ENCODE results near the gene MAML1.
"Not testable (repeated sequence)": the region's sequence is repeated elsewhere in the genome, so short reads cannot be mapped to it uniquely, and the experiment has no call there.

Gene MAML1

GRCh38 chr5:179768326-179769085, 35.9 kb downstream of the MAML1 start:
- DNase-seq: no peak

GRCh38 chr5:179769271-179769670, 36.6 kb downstream of the MAML1 start:
- DNase-seq: no peak

DNA sequence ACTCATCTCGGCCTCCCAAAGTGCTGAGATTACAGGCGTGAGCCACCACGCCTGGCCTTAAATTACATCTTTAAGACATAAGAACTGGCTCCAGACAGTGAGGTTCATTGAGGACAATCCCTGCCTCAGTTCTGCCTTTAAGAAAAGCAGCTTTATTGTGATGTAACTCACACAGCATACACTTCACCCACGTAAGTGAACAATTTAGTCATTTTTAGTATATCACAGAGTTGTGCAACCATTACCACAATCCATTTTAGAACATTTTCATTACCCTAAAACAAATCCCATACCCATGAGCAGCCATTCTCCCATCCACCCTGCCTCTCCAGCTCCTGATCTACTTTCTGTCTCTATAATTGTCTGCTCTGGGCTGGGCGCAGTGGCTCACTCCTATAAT, 37.2 kb downstream of the MAML1 start:
- DNase-seq: no peak

DNA sequence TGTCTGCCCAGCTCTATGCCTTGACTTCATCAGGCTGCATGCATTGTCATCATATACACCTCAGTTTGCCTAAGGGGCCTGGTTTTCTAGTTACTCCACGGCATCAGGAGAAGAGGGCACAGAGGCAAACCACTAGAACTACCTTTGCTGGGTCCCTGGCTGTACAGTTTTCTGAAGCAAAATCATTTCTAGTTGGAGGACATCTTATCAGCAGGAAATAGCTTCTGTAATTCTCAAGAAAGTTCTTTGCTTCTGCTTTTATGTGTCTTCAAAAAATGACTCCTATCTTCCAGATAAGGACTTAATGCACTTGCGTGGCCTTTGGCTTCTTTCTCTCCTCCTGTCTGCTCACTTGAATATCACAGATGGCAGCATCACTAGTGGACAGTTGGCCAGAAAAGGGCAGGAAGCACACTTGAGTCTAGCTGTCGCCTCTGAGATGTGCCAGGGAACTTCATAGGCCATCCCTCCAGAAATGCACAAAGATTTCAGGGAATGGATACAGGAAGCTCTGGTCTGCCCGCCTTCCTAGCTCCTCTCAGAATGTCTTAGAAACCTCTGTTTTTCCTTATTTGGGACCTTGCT, 38.8 kb downstream of the MAML1 start:
- DNase-seq: no peak

GRCh38 chr5:179772351-179772750, 39.7 kb downstream of the MAML1 start:
- DNase-seq: no peak

DNA sequence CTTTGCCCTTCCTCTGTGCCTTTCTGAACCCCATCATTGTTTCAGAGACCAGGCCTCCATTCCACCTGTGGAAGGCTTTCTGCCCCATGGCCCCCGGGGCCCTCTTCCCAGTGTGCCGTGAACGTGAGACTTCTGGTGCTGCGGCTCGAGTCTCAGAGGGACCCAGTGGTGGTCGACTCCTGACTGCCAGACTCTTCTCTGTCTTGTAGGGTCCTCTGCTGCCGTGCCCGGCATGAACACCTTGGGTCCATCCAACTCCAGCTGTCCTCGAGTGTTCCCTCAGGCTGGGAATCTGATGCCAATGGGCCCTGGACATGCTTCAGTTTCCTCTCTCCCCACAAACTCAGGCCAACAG, 41.0 kb downstream of the MAML1 start:
- no peak for DNase-seq

GRCh38 chr5:179774442-179774841, 41.8 kb downstream of the MAML1 start:
- DNase-seq: no peak

DNA sequence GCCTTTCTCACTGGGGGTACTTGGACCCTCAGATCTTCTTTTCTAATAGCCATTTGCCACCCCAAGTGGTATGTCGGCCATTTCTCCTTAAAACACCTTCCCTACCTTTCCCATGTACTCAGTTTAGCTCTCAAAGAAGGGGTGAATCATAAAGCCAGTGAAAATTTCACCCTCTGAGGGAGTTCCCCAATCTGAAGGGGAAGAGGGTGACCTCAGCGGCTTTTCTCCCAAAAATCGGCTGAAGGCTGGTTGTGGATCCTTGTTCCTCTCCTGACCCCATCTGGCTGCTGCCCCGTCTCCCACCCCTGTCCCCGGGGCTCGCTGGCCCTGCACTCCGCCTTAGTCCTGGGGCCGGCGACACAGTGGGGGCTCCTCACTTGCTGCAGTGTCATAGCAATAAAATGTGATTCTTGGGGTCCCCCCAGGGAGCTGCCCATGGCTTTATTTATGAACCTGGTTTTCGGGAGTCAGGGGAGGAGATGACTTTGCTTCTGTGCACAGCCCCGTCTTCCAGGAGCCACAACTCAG, 43.9 kb downstream of the MAML1 start:
- no peak for DNase-seq

DNA sequence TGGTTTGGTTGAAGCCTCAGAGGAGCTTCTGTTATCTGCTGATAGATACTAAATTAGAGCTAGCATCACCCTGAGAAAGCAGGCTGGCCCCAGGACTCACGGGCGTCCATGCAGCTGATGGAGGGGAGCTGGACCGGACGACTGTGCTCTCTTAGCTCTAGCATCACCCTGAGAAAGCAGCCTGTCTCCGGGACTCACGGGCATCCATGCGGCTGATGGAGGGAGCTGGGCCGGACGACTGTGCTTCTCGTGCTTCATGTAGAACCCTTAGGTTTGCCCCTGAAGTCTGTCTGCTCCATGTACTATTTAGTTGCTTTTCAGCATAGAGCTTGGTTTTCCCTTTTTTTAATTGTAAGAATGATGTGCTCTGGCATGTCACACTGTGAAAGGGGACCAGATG, 44.8 kb downstream of the MAML1 start:
- no peak for DNase-seq

DNA sequence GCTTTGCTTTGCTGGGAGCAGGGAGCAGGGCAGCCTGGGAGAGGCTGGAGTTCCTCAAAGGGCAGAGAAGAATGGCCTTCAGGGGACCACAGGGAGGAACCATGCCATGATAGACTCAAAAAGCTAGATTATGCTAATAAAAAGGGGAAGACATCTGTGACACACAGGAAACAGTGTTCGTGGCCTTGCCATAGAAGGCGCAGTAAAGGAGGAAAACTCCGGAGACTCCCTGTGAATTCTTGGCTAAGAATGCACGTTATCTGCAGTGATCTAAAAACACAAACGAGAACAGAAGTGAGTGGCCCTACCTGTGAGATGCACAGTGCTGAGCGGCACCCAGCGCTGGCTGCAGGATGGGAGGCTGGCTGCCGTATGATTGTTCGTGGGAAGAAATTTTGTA, 45.3 kb downstream of the MAML1 start:
- no peak for DNase-seq

DNA sequence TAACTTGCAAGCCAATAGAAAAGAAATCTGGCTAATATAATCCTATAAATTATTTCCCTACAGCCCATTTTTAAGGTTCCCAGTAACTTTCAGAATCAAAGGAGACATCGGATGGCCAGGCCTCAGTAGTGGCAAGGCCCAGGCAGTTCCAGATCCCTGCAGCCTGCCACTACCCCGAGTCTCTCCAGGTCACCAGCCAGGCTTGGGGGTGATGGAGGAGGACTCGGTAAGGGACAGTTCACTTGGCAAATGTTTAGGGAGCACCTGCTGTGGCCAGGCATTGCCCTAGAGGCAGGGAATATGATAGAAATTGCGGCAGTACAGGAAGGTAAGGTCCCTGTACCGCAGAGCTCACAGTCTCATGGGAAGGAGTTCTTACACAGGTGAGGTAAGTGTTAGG, 46.0 kb downstream of the MAML1 start:
- DNase-seq: no peak

DNA sequence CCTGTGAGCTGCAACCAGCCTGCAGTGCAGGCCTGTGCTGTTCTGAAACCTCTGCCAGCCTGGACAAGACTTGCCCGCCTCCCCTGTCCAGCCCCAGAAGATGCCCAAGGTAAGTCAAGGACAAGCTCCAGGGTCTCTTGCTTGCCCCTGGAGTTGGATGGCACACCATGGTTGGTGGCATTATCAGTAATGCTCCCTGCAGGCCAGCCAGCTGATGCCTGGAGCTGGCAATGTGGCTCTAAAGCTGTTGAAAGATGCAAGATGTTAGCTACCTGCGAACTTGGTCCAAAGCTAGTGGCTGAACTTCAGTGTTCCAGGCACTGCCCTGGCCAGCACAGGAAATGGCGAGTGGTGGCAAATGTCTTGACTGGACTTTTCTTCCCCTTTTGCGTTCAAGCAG, 47.2 kb downstream of the MAML1 start:
- no peak for DNase-seq

GRCh38 chr5:179780362-179780761, 47.7 kb downstream of the MAML1 start:
- no peak for DNase-seq

- no peak for DNase-seq
Observed at GRCh38 chr5:179781846-179782245, 49.2 kb downstream of the MAML1 start.

DNA sequence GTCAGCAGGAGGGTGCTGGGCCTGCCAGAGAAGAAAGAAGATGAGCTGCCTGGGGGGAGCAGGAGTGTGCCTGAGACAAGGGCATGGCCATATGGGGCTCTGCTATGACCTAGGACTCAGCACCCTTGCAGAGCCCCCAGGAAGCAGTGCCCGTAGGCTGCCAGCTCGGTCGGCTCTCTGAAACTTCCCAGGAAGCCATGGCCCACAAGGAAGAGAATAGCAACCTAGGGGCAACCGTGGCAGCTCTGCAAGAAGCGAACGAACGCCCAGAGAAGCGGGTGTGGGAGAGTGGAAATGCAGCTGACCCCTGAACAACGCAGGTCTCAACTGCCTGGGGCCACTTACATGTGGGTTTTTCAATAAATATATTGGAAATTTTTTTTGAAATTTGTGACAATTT, 50.5 kb downstream of the MAML1 start:
- DNase-seq: no peak

GRCh38 chr5:179786861-179787260, 54.2 kb downstream of the MAML1 start:
- DNase-seq: no peak

DNA sequence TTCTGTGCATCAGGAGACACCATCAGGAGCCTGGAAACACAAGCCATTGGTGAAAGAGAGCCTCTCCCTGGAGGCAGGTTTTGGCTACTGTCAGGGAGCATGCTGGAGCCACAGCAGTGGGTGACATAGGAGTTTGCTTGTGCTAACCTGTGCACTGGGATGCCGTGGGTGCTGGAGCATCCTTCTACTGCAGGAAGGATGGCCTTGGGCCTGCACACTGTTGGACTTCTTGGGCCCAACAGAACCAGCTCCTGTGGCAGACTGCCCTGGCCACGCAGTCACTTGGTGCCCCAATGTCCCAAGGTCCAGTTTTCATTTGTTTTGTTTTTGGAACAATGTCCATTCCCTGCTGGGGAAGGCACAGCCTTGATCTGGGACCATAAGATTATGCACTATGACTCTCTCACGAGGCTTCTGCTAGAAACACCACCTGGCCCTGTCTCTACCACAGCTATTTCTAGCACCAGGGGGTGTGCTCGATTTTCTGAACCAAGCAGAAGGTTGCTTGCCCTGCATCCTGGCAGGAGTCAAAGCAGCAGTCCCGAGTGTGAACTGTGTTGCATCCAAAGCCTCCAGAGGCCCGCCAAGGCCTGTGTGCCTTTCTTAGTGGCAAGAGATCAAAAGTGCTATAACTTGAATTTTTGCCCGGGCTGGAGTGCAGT, 55.7 kb downstream of the MAML1 start:
- DNase-seq: no peak

- not testable (repeated sequence) for DNase-seq
Observed at GRCh38 chr5:179789278-179789677, 56.7 kb downstream of the MAML1 start.

GRCh38 chr5:179791881-179792611, 59.4 kb downstream of the MAML1 start:
- no peak for DNase-seq

DNA sequence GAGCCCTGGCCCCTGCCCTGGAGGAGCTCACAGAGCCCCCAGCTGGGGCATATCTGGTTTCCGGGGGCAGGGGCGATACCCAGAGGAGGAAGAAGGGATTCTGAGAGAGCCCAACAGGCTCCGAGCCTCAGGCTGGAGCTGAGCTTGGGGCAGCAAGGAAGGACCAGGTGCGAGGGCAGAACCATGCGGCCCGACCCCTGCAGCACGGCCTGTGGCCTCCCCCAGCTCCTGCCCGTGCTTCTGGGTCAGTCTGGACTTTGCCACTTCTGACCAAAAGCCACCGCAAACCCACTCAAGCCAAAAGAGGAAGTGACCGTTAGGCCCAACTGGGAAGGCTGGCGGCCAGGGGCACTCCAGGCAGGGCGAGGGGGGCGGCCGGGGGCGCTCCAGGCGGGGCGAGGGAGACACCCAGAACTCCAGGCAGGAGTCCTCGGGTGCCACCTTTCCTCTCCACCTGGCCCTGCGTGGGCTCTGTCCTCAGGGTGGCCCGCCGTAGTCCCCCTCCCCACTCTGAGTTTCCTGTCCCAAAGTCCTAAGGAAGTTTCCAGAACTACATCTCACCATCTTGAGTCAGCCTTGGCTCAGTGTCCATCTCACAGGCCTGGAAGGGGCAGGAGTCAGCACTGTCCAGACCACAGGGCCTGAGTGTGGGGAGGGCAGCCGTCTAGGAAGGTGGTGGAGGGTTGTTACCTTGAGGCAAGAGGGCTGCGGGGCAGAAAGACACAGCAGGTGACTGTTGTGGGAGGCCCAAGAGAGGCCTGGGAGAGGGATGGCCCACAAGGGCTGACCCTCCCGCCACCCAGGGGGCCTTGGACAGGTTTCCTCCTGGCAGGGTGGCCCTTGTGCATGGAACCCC, 60.2 kb downstream of the MAML1 start:
- DNase-seq: no peak

- DNase-seq: no peak
Observed at GRCh38 chr5:179793468-179794139, 61.0 kb downstream of the MAML1 start, which contains the start of gene LTC4S. LTC4S (plus strand) TSS chr5:179793986; CDS start chr5:179794081, 95 bp downstream.

DNA sequence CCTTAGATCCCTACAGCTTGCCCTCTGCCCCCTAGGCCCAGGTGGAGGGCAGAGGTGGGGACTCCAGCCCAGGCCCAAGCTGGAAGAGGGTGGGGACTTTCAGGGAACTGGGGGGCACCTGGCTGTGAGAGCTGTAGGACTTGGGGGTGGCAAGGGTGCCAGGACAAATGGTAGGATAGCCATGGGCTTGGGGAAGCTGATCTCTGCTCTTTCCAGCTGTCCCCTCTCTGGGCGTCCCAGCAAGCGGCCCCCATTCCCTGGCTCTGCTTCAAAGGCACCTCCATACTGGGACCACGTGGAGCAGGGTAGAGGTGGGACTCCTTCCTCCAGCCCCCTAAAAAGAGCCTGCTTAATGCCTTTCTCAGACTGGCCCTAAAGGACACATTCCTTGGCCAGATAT, 61.5 kb downstream of the MAML1 start:
- no peak for DNase-seq
